ENCODE data around the gene ACAP2. TPM values are rescaled to one million over a fixed set of nuclear protein-coding genes. Genes with fewer than 3 reads are reported as not detected.

Gene ACAP2
- polyA plus RNA-seq, 1 donor from 2014 or later: 88.7 TPM

- no peak overlapping the region for H3K4me2 ChIP-seq (ENCODE audit: low read length)
- H4K20me1 ChIP-seq (ENCODE audit: insufficient read depth): no peaks in the 10 kb centered on the region
- H3K36me3 ChIP-seq (ENCODE audit: insufficient read depth, low read length): no peaks in the 10 kb centered on the region
- no peaks in the 10 kb centered on the region for H3K9me2 ChIP-seq (ENCODE audit: insufficient read depth, low read length)
- H2AFZ ChIP-seq (ENCODE audit: low read depth, low read length): no peak overlapping the region
- peaks cover 4% of the 10 kb centered on the region for H3K79me2 ChIP-seq (replicated peaks; ENCODE audit: insufficient read depth, low read length)
- no peak overlapping the region for H3K27ac ChIP-seq (ENCODE audit: low read length)
- H3K9ac ChIP-seq (ENCODE audit: low read length): peak overlapping the region; percentile 80
- no peaks in the 10 kb centered on the region for H3K27me3 ChIP-seq (ENCODE audit: insufficient read depth, low read depth, low read length)
- no peaks in the 10 kb centered on the region for H3F3A ChIP-seq (ENCODE audit: insufficient read depth, low read length, poor library complexity, severe bottlenecking)
- no peaks in the 10 kb centered on the region for H3K9me3 ChIP-seq (ENCODE audit: low read length)
- peak overlapping the region; percentile 78 for H3K4me3 ChIP-seq (ENCODE audit: low read length)
- TF ChIP-seq TAF1 (IDR thresholded peaks at IDR 0.05; ENCODE audit: low read depth): no peak
- TF ChIP-seq, protein P1, sequence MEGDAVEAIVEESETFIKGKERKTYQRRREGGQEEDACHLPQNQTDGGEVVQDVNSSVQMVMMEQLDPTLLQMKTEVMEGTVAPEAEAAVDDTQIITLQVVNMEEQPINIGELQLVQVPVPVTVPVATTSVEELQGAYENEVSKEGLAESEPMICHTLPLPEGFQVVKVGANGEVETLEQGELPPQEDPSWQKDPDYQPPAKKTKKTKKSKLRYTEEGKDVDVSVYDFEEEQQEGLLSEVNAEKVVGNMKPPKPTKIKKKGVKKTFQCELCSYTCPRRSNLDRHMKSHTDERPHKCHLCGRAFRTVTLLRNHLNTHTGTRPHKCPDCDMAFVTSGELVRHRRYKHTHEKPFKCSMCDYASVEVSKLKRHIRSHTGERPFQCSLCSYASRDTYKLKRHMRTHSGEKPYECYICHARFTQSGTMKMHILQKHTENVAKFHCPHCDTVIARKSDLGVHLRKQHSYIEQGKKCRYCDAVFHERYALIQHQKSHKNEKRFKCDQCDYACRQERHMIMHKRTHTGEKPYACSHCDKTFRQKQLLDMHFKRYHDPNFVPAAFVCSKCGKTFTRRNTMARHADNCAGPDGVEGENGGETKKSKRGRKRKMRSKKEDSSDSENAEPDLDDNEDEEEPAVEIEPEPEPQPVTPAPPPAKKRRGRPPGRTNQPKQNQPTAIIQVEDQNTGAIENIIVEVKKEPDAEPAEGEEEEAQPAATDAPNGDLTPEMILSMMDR (IDR thresholded peaks at IDR 0.05; ENCODE audit: poor library complexity, severe bottlenecking): peak; percentile 10
- peak; percentile 22 for TF ChIP-seq SMC3 (conservative IDR thresholded peaks at IDR 0.05; ENCODE audit: poor library complexity)
These were observed 184.2 kb downstream of the ACAP2 start for GRCh38 chr3:195258449-195259153.

DNA sequence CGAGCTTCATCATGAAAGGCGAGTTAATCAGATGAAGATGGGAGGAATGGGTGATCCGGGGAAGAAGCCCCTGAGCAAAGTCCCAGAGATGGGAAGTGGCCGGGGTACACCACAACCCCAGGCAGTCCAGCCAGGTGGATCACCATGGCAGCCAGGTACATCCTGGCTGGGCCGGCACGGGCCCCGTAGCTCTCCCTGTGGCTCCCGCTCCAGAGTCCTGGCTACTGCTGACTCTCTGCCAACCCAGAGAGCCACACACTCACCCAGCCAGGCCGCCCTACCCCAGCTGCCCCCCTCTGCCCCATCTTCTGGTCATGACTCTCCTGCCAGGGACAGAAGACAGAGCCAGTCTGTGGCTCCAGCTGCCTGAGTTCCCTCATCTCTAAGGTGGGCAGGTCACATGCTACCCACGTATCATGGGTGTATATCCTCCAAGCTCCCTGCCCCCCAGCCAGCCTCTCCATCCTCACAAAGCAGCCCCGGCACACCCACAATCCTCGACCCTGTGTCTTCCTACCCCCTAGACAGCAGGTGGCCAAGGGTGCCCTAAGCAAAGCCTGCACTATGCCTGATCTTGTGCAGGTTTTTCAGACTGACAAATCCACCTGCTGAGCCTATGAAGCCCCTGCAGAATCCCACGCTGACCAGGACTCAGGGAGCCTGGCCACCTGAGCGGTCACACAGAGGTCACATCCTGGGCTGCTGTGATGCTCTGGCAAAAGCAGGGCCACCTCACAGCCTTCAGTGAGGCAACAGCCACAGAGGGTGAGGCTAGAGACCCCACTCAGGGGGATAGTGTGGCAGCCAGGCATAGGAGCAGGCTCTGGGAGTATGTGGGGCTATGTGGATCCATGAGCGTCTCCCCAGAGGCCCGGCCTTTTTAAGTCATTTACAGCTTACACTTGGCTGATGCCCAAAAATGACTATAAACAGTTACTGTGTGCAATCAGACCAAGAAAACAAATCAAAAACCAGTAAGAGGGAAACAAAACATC is 185.1 kb downstream of the ACAP2 start:
- no peaks in the 10 kb centered on the region for H3K36me3 ChIP-seq (ENCODE audit: insufficient read depth, low read length)
- TF ChIP-seq RAD21 (conservative IDR thresholded peaks at IDR 0.05) (no peak), REST (IDR thresholded peaks at IDR 0.05; ENCODE audit: borderline replicate concordance) (no peak), MXI1 (conservative IDR thresholded peaks at IDR 0.05; ENCODE audit: poor library complexity, severe bottlenecking) (no peak), SMC3 (conservative IDR thresholded peaks at IDR 0.05; ENCODE audit: poor library complexity) (no peak), TAF1 (IDR thresholded peaks at IDR 0.05; ENCODE audit: low read depth) (no peak), EZH2 (IDR thresholded peaks at IDR 0.05; ENCODE audit: borderline replicate concordance, insufficient read depth, low read length, poor library complexity, severe bottlenecking) (no peak), POLR2AphosphoS5 (IDR thresholded peaks at IDR 0.05) (no peak), EP300 (conservative IDR thresholded peaks at IDR 0.05; ENCODE audit: poor library complexity, severe bottlenecking) (no peak)
- TF ChIP-seq, protein P1 (IDR thresholded peaks at IDR 0.05; ENCODE audit: poor library complexity, severe bottlenecking): no peak
- H3K27me3 ChIP-seq (ENCODE audit: insufficient read depth, low read depth, low read length): no peaks in the 10 kb centered on the region
- no peak overlapping the region for H3K4me2 ChIP-seq (ENCODE audit: low read length)
- peak overlapping the region; percentile 80 for H3K9ac ChIP-seq (ENCODE audit: low read length)
- no peaks in the 10 kb centered on the region for H3K9me3 ChIP-seq (ENCODE audit: low read length)
- no peaks in the 10 kb centered on the region for H3K9me2 ChIP-seq (ENCODE audit: insufficient read depth, low read length)
- H2AFZ ChIP-seq (ENCODE audit: low read depth, low read length): no peak overlapping the region
- H3K4me3 ChIP-seq (ENCODE audit: low read length): no peak overlapping the region
- H3K79me2 ChIP-seq (replicated peaks; ENCODE audit: insufficient read depth, low read length): peaks cover 4% of the 10 kb centered on the region
- H3F3A ChIP-seq (ENCODE audit: insufficient read depth, low read length, poor library complexity, severe bottlenecking): no peaks in the 10 kb centered on the region
- H3K27ac ChIP-seq (ENCODE audit: low read length): no peak overlapping the region
- no peaks in the 10 kb centered on the region for H4K20me1 ChIP-seq (ENCODE audit: insufficient read depth)
